Neural progenitor cell (in vitro differentiated cells): ENCODE measurements around the gene PRKCSH.

ENCODE experiments used
- EZH2 ChIP-seq: fragments of 200-600 bp; sonication (generic); IDR thresholded peaks from 2 replicates; pipeline ENCODE4 v1.6.1; 2017; ENCODE audit warnings: antibody characterized with exemption, mild to moderate bottlenecking, moderate library complexity
- EZH2phosphoT487 ChIP-seq: fragments of 200-600 bp; sonication (generic); IDR thresholded peaks from 2 replicates; pipeline ENCODE4 v1.6.1; 2017; ENCODE audit warnings: antibody characterized with exemption
- TF ChIP-seq, protein P1 (sequence below): fragments of 200-600 bp; sonication (generic); IDR thresholded peaks from 2 replicates; pipeline ENCODE4 v1.5.1; 2017; ENCODE audit warnings: antibody characterized with exemption, mild to moderate bottlenecking

DNA sequence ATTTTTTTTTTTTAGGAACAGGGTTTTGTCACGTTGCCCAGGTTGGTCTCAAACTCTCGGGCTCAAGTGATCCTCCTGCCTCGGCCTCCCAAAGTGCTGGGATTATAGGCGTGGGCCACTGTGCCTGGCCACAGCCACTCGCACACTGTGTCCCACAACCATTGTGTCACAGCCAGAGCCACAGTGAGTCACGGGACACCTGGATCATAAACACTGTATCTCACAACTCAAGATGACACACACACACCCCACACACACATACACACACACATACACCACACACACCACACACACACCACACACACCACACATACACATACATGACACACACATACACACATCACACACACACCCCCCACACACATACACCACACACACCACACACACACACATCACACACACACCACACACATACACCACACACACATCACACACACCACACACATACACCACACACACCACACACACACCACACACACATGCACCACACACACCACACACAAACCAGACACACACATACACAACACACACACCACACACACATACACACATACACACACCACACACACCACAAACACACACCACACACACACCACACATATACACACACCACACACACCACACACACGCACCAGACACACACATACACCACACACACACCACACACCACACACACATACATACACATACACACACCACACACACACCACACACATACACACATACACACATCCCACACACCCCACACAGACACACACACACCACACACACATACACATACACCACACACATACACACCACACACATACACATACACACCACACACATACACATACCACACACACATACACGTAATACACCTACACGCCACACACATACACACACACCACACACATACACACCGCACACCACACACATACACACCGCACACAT lies 29.2 kb downstream of the PRKCSH start:
- TF ChIP-seq, protein P1, sequence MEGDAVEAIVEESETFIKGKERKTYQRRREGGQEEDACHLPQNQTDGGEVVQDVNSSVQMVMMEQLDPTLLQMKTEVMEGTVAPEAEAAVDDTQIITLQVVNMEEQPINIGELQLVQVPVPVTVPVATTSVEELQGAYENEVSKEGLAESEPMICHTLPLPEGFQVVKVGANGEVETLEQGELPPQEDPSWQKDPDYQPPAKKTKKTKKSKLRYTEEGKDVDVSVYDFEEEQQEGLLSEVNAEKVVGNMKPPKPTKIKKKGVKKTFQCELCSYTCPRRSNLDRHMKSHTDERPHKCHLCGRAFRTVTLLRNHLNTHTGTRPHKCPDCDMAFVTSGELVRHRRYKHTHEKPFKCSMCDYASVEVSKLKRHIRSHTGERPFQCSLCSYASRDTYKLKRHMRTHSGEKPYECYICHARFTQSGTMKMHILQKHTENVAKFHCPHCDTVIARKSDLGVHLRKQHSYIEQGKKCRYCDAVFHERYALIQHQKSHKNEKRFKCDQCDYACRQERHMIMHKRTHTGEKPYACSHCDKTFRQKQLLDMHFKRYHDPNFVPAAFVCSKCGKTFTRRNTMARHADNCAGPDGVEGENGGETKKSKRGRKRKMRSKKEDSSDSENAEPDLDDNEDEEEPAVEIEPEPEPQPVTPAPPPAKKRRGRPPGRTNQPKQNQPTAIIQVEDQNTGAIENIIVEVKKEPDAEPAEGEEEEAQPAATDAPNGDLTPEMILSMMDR: no peak
- TF ChIP-seq EZH2 (no peak), EZH2phosphoT487 (no peak)
